Stimulated activated CD4-positive, alpha-beta T cell treated with anti-CD3 and anti-CD28 coated beads, TNF-alpha, amount 100 ng/mL, for 24 hours (primary cell): Measurements from ENCODE around the gene APP.

ENCODE experiments used
- DNase-seq, 3 experiments: peaks; one replicate each; pipeline ENCODE4 v3.0.0-alpha.2; 2020; ENCODE audit warnings: low read depth in 3 of 3

The APP gene

DNA sequence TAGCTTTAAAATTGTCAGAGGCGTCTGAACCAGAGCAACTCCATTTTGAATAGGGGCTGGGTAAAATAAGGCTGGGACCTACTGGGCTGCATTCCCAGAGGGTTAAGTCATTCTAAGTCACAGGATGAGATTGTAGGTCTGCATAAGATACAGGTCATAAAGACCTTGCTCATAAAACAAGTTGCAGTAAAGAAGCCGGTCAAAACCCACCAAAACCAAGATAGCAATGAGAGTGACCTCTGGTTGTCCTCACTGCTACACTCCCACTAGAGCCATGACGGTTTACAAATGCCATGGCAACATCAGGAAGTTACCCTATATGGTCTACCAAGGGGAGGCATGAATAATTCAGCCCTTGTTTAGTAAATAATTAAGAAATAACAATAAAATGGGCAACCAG is 292.2 kb downstream of the APP start:
- no peak for DNase-seq

DNA sequence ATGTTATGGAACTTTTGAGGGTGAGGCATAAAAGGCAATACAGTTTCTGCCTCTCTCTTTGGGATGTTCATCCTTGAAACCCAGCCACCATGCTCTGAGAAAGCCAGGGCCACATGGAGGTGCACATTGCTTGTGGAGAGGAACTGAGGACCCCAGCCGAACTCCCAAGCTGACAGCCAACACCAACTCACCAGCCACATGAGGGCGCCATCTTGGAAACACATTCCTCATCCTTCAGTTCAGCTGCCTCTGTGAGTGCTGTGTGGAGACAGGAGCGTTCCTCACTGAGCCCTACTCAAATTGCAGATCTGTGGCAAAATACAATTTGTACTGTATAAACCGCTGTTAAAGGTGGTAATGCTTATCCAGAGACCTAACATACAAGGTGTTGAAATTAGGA is 298.3 kb downstream of the APP start:
- DNase-seq, result no peak

DNA sequence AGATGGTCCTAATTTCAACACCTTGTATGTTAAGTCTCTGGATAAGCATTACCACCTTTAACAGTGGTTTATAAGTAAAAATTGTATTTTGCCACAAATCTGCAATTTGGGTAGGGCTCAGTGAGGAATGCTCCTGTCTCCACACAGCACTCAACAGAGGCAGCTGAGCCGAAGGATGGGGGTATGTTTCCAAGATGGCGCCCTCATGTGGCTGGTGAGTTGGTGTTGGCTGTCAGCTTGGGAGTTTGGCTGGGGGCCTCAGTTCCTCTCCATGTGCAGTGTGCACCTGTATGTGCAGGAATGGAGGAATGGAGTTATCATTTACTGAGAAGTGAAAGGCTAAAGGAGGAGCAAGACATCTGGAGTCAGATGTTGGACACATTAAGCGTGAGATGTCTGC is 299.0 kb downstream of the APP start:
- no peak for DNase-seq

DNA sequence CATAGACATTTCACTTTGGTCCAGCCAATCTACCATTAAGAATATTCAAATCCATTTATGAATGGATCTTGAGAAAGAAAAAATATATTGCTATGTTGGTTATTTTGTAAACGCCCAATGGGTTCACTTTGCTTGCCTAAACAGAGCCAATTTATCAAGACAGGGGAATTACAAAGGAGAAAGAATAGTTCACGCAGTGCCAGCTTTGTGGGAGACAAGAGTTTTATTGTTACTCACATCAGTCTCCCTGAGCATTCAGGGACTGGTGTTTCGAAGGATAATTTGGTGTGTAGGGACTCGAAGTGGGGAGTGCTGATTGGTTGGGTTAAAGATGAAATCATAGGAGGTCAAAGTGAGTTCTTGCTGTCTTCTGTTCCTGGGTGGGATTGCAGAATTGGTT is 300.5 kb downstream of the APP start:
- DNase-seq, result no peak

DNA sequence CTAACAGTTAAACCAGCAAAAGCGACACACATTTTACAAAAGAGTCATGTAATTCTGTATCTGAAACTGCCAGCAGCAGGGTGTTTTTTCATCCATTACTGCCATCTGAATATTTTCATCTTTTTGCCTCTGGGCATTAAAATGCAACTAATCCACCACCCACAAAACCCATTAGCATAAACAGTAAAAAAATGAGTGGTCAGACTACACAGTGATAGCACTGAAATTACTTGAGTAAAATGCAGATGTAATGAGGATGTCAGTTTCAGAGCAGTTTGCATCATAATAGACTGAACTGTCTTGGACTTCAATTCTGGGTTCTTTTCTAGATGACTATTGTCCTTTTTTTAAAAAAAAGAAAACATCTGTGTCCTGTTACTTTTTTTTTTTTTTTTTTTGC is 303.5 kb downstream of the APP start:
- no peak for DNase-seq

DNA sequence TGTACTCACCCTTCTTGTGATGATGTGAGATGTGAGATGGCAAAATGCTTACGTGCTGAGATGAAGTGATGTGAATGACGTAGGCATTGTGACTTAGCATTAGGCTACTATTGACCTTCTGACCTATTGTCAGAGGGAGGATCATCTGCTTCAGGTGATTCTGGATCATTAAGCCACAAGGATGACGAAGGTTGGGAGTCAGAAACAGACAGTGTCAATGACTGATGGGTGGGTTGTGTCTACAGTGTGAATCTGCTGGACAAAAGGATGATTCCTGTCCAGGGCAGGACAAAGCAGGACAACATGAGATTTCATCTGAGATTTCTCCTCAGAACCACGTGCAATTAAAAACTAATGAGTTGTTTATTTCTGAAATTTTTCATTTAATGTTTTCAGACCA is 306.8 kb downstream of the APP start:
- no peak for DNase-seq

DNA sequence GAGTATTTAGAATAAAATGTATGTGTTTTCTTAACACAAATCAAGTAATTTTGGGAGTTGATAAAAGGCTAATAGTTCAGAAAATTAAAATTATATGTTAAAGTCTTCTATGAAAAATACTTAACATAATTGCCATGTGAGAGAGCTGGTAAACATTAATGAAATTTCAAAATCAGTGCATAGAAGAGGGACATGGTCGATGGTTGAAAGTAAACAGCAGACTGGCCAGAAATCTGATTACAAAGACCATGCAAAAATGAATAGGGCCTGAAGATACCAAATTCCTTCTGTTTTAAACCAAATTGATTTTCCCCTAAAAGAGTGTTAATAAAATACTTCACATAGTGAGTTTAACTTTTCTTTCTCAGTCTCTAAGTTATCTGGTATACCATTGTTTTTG is 307.5 kb downstream of the APP start:
- DNase-seq, result no peak

DNA sequence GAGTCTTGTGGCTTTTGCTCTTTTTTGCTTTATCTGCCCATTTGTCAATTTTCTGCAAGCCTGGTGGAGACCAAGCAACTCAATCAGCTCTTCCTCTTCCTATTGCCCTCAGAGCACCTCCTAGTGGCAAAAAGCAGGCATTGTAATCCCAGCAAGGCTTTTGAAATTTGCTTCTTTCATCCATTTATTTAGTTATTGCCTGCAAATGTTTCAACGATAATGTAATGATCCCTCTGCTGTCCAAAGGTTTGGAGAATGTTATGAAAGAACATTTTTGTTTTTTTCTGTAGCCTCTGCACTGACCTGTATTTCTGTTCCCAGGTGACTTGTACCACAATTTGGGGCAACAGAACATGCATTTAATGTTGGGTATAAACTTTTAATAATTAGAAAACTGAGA is 308.0 kb downstream of the APP start:
- no peak for DNase-seq

DNA sequence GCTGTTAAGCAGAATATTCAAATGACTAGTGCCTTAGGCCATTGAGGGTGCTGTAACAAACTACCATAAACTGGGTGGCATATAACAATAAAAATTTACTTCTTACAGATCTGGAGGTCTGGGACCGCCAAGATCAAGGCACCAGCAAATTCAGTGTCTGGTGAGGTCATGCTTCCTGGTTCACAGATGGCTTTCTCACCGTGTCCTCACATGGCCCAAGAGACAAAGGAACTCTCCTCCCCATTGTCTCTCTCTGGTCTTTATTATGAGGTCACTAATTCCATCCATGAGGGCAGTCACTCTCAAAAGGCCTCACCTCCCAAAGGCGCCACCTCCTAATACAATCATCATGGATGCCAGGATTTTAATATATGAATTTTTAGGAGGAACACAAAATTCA is 308.5 kb downstream of the APP start:
- no peak for DNase-seq

DNA sequence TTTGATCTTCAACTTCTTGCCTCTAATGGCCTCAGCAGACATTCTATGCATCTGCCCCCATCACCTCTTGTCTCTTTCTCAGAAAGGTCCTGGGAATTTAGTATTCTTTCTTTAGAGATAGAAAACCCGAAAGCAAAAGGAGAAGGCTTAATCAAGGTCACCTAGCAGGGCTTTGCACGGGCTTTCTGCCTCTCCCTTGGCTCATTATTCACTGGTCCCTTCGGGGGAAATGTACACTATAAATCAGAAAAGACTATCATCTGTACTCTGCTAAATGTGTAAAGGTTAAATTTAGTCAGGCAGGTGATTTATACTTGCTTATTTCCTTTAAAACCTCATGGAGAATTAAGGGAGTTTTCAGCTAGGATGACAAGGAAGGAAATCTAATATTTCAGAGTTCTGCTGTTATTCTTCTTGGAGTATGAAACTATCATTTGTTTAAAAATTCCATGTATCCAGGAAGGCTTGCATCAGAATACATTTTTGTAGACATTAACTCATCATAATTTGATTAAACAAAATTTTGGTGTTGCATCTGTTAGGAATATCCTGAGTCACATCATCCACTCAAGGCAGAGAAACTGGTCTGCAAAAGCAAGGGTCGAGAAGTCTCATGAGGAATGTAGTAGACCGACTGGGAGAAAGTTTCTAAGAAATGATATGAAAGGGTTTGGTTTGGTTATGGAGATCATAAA is 311.2 kb downstream of the APP start:
- DNase-seq, result no peak

DNA sequence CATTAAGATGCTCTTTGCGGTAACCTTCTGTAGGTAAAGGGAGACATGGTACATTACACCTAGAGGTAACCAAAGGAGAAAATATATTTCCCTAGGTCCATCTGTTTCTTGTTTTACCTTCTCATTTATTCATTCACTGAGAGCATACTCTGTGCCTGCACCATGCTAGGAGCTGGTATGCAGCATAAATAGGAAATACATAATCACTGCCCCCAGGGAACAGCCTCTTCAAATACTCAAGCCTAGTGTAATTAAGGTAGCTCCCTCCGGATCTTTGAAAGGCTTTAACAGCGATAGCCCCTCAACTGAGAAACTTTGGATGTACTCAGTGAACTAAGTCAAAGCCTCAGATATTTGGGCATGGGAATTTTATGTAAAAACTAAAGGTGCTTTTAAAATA is 312.2 kb downstream of the APP start:
- no peak for DNase-seq

DNA sequence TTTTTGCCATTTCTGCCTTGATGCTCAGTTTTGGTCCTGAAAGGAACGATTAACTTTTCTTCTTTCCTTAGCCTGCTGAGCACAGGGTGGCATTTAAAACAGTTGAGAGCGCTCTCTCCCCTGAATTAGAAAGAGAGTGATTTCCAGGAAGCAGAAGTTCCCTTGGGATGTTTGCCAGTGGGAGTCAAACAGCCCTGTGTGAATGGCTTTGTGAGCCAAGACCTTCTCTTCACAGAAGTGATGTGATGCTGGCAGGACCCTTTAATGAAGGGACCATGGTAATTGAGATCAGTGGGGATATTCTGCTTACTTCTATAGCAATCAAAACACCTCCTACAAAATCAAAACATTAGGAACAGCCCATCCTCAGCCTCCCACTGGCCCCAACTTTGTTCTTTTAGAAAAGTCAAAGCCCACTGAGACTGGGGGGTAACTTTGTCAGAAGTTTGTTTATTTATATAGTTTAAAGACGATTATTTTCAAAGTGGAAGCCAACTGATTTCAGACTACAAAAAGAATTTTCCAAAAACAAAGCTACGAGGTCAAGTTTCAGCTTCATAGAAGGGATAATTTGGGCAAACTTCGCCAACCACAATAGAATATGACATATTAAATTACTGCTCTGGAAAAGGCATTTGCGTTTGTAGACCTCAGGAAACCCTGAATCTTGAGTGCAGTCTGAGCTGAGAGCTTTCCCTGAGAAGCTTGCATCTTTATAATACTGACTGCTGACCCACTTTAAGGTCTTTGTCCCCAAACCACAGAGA is 313.1 kb downstream of the APP start:
- no peak for DNase-seq

DNA sequence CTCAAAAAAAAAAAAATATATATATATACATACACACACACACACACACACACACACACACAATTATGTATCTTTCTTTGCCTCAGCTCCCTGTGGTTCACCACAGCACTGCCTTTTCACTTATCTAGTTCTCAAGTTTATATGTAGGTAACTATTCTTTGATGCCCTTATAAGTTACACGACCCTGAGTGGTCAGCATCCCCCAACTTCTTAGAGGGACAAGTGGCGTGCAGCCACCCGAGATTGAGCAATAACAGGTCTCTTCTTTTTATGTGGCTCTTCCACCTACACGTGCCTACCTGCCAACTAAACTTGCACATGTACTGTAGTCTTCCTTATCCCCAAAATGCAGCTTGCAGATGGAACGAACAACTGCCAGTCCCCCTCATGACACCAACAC is 315.0 kb downstream of the APP start:
- no peak for DNase-seq

DNA sequence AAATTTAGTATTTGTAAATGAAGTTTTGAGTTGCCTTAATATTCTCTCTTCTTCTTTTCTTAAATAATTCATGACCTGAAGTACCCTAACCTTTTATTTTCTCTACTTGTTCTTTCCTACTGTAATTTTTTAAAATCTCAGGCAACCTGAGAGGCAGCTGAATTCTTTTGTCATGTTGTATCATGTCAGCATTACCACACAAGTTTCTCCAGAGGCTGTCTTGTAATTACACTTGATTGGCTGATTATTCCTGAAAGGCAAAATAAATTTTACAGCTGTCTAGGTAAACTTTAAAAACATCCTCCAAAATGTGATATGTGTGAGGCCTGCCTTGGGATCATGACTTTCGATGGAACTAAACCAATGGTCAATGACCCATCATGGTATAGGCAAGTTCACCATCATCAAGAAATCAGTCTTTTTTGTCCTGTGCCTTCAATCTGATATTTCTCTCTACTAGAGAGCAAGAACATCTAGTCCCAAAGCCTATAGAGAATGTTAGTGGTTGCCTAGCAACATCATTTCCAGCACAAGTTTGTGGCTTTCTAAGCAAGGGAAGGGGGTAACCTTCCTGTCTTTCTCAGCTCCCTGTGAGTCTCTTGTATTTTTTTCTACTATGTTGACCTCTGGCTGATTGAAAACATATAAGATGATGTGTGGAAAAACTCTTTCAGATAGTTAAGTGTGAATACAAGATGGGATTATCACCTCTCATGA is 320.3 kb downstream of the APP start:
- no peak for DNase-seq

DNA sequence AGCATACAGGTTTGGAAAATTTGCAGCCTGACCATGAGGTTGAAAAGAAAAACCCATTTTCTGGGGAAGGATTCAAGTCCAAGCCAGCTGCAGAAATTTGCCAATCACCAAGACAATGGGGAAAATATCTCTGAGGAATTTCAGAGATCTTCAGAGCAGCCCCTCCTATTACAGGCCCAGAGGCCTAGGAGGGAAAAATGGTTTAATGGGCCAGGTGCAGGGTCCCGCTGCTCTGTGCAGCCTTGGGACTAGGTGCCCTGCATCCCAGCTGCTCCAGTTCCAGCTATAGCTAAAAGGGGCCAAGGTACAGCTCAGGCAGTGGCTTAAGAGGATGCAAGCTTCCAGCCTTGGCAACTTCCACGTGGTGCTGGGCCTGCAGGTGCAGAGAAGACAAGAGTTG is 322.3 kb downstream of the APP start:
- no peak for DNase-seq

DNA sequence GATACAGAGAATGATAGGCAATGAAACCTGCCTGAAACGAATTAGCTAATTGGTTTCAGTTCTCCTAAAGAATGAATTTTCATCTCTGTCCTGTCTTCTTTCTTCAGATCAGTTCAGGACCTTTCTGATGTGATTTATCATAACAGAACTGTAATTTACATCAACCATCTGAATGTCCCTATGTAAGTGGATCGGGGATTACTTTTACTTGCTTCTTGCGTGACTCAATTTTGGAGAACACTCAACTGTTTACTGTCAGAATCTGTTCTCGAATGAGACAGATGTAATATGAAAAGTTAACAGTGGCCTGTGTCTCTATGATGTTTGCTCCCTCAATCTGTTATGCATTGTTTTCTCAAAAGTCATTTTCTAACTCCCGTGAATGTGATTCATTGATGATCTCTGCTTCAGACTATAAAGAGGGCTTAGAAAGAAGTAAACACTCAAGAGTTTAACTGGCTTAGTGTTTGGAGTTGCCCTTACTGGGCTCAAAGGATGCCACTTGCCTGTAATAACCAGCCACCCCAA is 324.8 kb downstream of the APP start:
- no peak for DNase-seq

DNA sequence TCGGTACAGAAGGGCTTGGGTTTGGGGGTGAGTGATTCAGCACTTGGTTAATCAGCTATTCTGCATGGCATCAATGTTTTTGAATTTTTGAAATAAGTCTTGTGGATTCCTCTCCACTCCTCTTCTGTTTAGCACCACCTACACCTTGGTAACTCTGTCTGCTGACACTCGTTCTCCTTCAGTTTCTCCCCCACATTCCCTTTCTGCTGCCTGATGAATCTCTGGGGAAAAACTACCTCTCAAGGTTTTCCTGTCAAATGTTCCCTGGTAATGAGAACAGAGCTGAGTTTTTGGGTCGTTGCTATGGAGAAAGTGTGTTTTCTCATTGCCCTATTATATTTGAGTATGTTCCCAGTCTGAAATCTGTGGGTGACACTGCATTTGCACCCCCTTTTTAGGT is 327.6 kb downstream of the APP start:
- DNase-seq, result no peak

DNA sequence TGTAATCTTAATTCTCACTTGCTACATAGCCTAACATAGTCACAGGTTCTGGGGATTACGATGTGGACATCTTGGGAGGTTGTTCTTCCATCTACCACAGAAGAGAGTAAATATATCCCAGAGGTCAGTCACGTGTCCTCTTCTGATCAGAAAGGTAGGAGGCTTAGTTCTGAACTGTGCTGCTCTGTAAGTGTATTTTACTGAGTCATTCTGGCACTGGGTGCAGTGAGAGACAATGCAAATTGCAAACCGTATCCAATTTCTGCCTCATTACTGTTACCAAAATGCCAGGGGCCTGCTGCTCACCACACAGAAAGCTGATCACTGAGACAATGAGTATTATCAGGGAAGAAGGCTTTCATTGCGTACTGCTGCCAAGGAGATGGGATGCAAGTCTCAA is 331.8 kb downstream of the APP start:
- DNase-seq, result no peak

DNA sequence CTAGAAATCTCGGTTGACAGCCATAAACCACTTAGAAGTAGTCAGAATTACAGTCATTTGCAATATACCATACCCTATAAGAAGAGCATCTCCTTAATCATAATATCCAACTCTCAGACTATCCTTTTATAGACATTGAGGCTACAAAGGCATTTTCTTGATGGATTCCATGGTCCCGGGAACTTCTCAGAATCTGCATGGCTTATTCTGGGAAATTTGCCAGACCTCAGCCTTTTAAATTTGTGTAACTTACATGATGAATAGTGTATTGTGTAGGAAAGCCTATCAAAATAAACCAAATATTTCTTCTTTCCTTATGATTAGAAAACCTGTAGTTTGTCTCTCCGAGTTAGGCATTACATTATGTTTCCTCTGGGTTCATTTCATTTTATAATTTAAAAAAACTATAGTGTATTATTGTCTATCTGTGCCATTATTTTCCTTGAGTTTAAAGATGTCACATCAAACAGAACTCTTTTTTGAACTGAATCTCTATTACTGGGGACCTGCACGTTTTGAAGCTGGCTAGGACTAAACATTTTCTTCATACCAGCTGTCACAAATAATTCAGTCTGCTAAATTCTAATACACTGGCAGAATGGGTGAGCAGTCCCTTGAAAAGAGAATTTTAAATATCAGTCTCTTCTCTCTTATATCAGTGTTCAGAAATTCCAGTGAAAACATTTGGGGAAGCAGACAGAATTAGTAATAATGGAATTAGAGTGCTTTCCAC is 332.9 kb downstream of the APP start:
- no peak for DNase-seq

DNA sequence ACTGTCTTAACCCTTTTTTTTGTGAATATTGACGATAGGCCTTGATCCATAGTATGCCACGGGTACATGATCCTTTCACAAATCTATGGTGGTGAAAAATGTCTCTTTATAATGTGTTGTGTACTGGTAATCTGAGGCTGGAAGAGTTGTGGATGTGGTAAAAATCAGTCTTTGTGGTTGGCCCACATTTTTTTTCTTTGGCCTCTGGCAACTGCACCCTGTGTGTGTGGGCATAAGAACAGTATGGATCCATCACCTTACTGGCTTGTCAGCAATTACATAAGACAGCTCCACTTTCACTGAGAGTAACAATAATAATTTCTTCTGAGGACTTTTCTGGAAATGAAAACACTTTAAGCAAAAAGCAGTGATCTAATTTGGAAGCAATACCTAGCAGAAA is 334.2 kb downstream of the APP start:
- DNase-seq, result no peak

DNA sequence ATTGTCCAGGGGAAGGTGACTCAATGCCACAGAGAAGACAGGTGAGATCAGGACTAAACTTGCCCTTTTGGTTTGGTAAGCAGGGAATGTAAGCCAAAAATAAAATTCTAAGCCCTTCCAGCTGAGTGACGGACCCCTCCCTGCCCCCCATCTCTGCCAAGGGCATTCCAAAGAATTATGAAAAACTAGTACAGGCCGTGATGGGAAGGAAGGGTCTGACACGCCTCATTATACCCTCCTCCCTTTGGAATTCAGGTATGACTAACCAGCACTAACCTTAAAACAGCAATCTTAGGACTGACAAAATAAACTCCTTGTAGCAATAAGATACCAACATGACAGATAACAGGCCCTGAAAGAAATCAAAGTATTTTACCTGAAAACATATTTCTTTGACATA is 336.2 kb downstream of the APP start:
- DNase-seq, result no peak

DNA sequence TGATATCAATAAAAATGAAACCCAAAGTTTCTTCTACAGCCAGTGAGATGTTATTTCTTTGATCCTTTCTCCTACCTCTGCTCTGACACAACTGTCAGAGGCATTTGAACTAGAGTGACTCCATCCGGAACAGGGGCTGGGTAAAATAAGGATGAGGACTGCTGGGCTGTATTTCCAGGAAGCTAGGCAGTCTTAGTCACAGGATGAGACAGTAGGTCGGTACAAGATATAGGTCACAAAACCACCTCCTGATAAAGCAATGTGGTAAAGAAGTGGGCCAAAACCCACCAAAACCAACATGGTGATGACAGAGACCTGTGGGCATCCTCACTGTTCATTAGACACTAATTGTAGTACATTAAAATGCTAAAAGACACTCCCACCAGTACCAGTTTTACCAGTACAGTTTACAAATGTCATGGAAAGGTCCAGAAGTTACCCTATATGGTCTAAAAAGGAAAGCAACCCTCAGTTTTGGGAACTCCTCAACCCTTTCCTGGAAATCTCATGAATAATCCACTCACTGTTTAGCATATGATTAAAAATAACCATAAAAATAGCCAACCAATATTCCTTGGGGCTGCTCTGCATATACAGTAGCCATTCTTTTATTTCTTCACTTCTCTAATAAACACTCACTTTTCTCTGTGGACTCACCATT is 339.1 kb downstream of the APP start:
- DNase-seq, result no peak
